Umbilical cord (tissue), 2 donors: Measurements from ENCODE around the gene CSF3R. TPM values are rescaled to one million over a fixed set of nuclear protein-coding genes. Genes with fewer than 3 reads are reported as not detected.
A peak's percentile ranks its signal among the peaks of the same experiment; 100 is the strongest.

Source experiments
- DNase-seq: peaks from one replicate; pipeline ENCODE4 v3.0.0-alpha.2; 2015; ENCODE audit warnings: low spot score
- total RNA-seq: library from RNA; depleted of rRNA; stranded (reverse); fragments of >200 nt; gene quantifications from one replicate; pipeline ENCODE4 v1.2.3, GENCODE V29; 2014; ENCODE audit warnings: low replicate concordance; ENCODE audit not compliant: insufficient read depth

CSF3R gene
- total RNA-seq, 1 donor from 2014 or later = 10.1 TPM

DNA sequence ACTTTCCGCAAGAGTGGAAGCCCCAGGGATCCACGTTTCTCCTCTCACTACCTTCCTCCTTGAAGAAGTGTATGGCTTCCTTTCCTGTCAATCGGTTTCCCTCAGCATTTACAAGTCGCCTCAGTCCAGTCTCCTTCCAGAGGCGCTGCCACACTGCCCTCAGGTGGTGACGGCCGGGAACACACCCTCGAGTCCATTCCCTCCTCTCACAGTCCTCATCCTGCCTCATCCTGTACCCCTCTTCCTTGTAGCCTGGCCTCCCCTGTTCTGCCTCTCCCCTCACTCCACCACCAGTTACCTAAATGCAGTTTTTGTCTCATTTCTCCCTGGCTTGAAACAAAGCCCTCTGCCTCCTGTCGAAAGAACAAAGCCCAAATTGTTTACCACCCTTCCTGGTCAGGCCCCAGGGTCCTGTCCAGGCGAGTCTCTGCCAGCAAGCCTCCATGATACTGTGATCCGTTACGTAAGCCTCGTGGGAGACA lies 61.8 kb downstream of the CSF3R start:
- DNase-seq = peak; percentile 94

- DNase-seq = peak; percentile 61
Measured at GRCh38 chr1:36420409-36420808, 62.3 kb downstream of the CSF3R start.

DNA sequence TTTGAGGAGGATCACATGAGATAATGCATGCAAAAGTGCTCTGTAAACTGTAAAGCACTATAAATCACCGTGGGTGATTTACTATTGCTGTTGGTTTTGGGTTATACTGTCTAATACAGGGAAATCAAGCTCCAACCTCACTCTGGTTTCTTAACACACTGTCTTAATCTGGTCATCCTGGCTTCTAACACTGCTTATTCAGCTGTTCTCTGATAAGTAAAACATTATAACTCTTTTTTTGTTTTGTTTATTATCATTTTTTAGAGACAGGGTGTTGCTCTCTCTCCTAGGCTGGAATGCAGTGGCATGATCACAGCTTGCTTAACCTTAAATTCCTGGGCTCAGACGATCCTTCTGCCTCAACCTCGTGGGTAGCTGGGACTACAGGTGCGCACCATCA lies 63.1 kb downstream of the CSF3R start:
- no peak for DNase-seq

GRCh38 chr1:36419140-36419539 lies 63.6 kb downstream of the CSF3R start:
- DNase-seq = no peak

DNA sequence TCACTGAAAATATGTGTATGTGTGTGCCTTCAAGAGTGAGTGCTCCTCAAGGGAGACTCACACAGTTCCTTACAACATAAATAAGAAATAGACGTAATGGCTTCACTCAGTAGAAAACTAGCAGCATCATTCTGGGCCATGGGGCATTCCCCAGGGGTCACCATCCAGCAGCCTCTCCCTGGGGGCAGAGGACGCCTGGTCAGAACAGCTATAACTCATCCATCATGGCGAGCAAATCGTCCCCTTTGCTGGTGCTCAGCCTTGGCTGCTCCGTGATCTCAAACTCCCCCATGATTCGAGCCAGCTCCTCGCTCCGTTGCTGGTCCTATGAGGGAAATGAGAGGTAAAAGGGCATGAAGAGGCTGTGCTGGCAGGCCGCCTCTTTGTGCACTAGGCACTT lies 64.8 kb downstream of the CSF3R start:
- DNase-seq = no peak

Other genes with a start within 250 kb of the CSF3R start
- gene SH3D21, start 176.5 kb downstream of the CSF3R start, total RNA-seq = 11.3 TPM
- 67.7 TPM for gene EVA1B, start 159.3 kb downstream of the CSF3R start, total RNA-seq
- 12.0 TPM for gene STK40, start 97.0 kb downstream of the CSF3R start, total RNA-seq
- gene LSM10, start 85.0 kb downstream of the CSF3R start, total RNA-seq = 10.4 TPM
- gene OSCP1, start 32.5 kb downstream of the CSF3R start, total RNA-seq = 5.5 TPM
- 31.5 TPM for gene MRPS15, start 18.5 kb downstream of the CSF3R start, total RNA-seq